A549 (cell line): ENCODE measurements around the gene SSU72.

ENCODE experiments used
- FOXS1 ChIP-seq: fragments of 250-450 bp; sonication (Bioruptor Pico); IDR thresholded peaks from 2 replicates; pipeline ENCODE4 v1.5.0; 2020; ENCODE audit warnings: mild to moderate bottlenecking, moderate library complexity
- TF ChIP-seq, protein P1 (sequence below): fragments of >200 bp; sonication (Bioruptor Twin); formaldehyde crosslinking; IDR thresholded peaks from 3 replicates; pipeline ENCODE4 v1.5.1; 2016

GRCh38 chr1:1563688-1564087 lies 11.0 kb downstream of the SSU72 start:
- TF ChIP-seq, protein P1, sequence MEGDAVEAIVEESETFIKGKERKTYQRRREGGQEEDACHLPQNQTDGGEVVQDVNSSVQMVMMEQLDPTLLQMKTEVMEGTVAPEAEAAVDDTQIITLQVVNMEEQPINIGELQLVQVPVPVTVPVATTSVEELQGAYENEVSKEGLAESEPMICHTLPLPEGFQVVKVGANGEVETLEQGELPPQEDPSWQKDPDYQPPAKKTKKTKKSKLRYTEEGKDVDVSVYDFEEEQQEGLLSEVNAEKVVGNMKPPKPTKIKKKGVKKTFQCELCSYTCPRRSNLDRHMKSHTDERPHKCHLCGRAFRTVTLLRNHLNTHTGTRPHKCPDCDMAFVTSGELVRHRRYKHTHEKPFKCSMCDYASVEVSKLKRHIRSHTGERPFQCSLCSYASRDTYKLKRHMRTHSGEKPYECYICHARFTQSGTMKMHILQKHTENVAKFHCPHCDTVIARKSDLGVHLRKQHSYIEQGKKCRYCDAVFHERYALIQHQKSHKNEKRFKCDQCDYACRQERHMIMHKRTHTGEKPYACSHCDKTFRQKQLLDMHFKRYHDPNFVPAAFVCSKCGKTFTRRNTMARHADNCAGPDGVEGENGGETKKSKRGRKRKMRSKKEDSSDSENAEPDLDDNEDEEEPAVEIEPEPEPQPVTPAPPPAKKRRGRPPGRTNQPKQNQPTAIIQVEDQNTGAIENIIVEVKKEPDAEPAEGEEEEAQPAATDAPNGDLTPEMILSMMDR = no peak
- no peak for TF ChIP-seq FOXS1 (CRISPR knock-in tag)
